Right cardiac atrium (tissue), 5 donors: ENCODE data around the gene CLTA. TPM values are rescaled to one million over a fixed set of nuclear protein-coding genes. Genes with fewer than 3 reads are reported as not detected.
"Not testable (repeated sequence)": the region's sequence is repeated elsewhere in the genome, so short reads cannot be mapped to it uniquely, and the experiment has no call there.

Experiments used
- ATAC-seq, 2 donors: fragments of 200-7000 bp; cut with Tn5 transposase; one replicate each; pipeline versions ENCODE4 v1.8.0 to v1.9.1; 2020; ENCODE audit warnings: moderate library complexity in 2 of 2, mild to moderate bottlenecking in 1 of 2
- DNase-seq, 3 donors: peaks; one replicate each; pipeline ENCODE4 v3.0.0-alpha.2; 2020
- H3K27ac ChIP-seq: one replicate; pipeline ENCODE4 v1.5.1; 2013; ENCODE audit warnings: mild to moderate bottlenecking, low read length, control low read depth, moderate library complexity
- H3K27me3 ChIP-seq: one replicate; pipeline ENCODE4 v1.6.1; 2013; ENCODE audit not compliant: control insufficient read depth, insufficient read depth
- H3K4me1 ChIP-seq: one replicate; pipeline ENCODE4 v1.6.1; 2013; ENCODE audit warnings: low read length; ENCODE audit not compliant: control insufficient read depth, insufficient read depth
- H3K4me3 ChIP-seq: one replicate; pipeline ENCODE4 v1.5.1; 2013; ENCODE audit warnings: low read length, control low read depth
- H3K9me3 ChIP-seq: one replicate; pipeline ENCODE4 v1.6.1; 2013; ENCODE audit warnings: low read length; ENCODE audit not compliant: control insufficient read depth
- WGBS: extraction: QIAGEN DNeasy Blood & Tissue Kit; methylation state at CpG from one replicate; pipeline ENCODE4 v1.1.7; 2013; 5-methylcytosine and 5-hydroxymethylcytosine counted together
- intact Hi-C, 4 donors: fragments of 100-400 bp; cut with DNase I; formaldehyde crosslinking; loops; one replicate each; pipeline versions ENCODE4 v1.11.0 to v1.14.0; 2022 to 2023
- polyA plus RNA-seq: library from polyadenylated mRNA; stranded (reverse); fragments of 200-250 nt; gene quantifications from one replicate; pipeline ENCODE4 v1.2.3, GENCODE V29; 2013
- total RNA-seq, 4 donors: library from RNA; stranded (reverse); fragmentation: NEBNext Ultra II Directional; extraction: Animal tissue kit (Norgen Biotek cat#: 25700); gene quantifications; one replicate each; pipeline ENCODE4 v1.2.1, GENCODE V29; 2021
- donor health status: healthy with polysubstance abuse.
- donor health status: DM: no; HTN: yes; CAD: no.
- donor health status: DM: no; HTN: no; CAD: no.
- donor health status: DM: no; HTN: yes; CAD: no; lungs with severe emphysema.
- donor health status: DM: yes; HTN: yes; CAD: no.

The CLTA gene
- total and polyA plus RNA-seq, 5 donors = 69.0 to 76.7 (median 74.5) TPM

- Histone ChIP-seq H3K4me3 (no peak overlapping the region), H3K9me3 (no peaks in the 10 kb centered on the region), H3K27me3 (no peaks in the 10 kb centered on the region), H3K4me1 (no peaks in the 10 kb centered on the region), H3K27ac (no peak overlapping the region)
- no peak for DNase-seq
- intact Hi-C loops = loop anchor here in 1 of 4 donors (10.0 kb wide), 1 partner anchor 65 kb away; no protein-coding TSS in a partner anchor
- no peak for ATAC-seq
- 90% methylated on average over 17 of the region's 17 CpGs for WGBS
These were observed 21.0 kb upstream of the CLTA start for GRCh38 chr9:36169708-36170107.

- Histone ChIP-seq H3K9me3 (no peaks in the 10 kb centered on the region), H3K4me1 (no peaks in the 10 kb centered on the region), H3K27me3 (no peaks in the 10 kb centered on the region), H3K27ac (no peak overlapping the region), H3K4me3 (no peak overlapping the region)
- intact Hi-C loops = no loop called here
- ATAC-seq (no peak), DNase-seq (no peak)
- WGBS = 93% methylated on average over 13 of the region's 13 CpGs
These were observed 20.2 kb upstream of the CLTA start for GRCh38 chr9:36170531-36170930.

- H3K27ac ChIP-seq = no peak overlapping the region
- H3K27me3 ChIP-seq = no peaks in the 10 kb centered on the region
- no peaks in the 10 kb centered on the region for H3K4me1 ChIP-seq
- intact Hi-C loops = no loop called here
- 100% methylated on average over 2 of the region's 2 CpGs for WGBS
- DNase-seq = no peak
- no peaks in the 10 kb centered on the region for H3K9me3 ChIP-seq
- no peak overlapping the region for H3K4me3 ChIP-seq
- no peak for ATAC-seq
These were observed 16.9 kb upstream of the CLTA start for GRCh38 chr9:36173861-36174260.

GRCh38 chr9:36174271-36174670, 16.4 kb upstream of the CLTA start:
- H3K27ac ChIP-seq = no peak overlapping the region
- intact Hi-C loops = no loop called here
- no peaks in the 10 kb centered on the region for H3K4me1 ChIP-seq
- H3K9me3 ChIP-seq = no peaks in the 10 kb centered on the region
- WGBS = 90% methylated on average over 7 of the region's 7 CpGs
- no peaks in the 10 kb centered on the region for H3K27me3 ChIP-seq
- ATAC-seq = no peak
- H3K4me3 ChIP-seq = no peak overlapping the region
- no peak for DNase-seq

- no peak for DNase-seq
- 83% methylated on average over 3 of the region's 3 CpGs for WGBS
- no peak for ATAC-seq
- no peaks in the 10 kb centered on the region for H3K27me3 ChIP-seq
- H3K27ac ChIP-seq = no peak overlapping the region
- H3K9me3 ChIP-seq = no peaks in the 10 kb centered on the region
- no peaks in the 10 kb centered on the region for H3K4me1 ChIP-seq
- no peak overlapping the region for H3K4me3 ChIP-seq
- intact Hi-C loops = no loop called here
These were observed 16.0 kb upstream of the CLTA start for GRCh38 chr9:36174731-36175130.

- ATAC-seq, H3K4me3 ChIP-seq, DNase-seq, H3K27ac ChIP-seq, H3K27me3 ChIP-seq, H3K9me3 ChIP-seq, H3K4me1 ChIP-seq, intact Hi-C loops: not testable (repeated sequence)
- 89% methylated on average over 3 of the region's 3 CpGs for WGBS
These were observed 15.5 kb upstream of the CLTA start for GRCh38 chr9:36175209-36175608.

GRCh38 chr9:36176496-36176895, 14.2 kb upstream of the CLTA start:
- intact Hi-C loops, H3K27me3 ChIP-seq, H3K9me3 ChIP-seq, ATAC-seq, H3K4me3 ChIP-seq, H3K27ac ChIP-seq, H3K4me1 ChIP-seq, DNase-seq: not testable (repeated sequence)
- 92% methylated on average over 10 of the region's 10 CpGs for WGBS

GRCh38 chr9:36177571-36177970, 13.2 kb upstream of the CLTA start:
- no peaks in the 10 kb centered on the region for H3K27me3 ChIP-seq
- no peak overlapping the region for H3K4me3 ChIP-seq
- no peak overlapping the region for H3K27ac ChIP-seq
- no peak for DNase-seq
- intact Hi-C loops = no loop called here
- 77% methylated on average over 4 of the region's 4 CpGs for WGBS
- no peaks in the 10 kb centered on the region for H3K9me3 ChIP-seq
- no peaks in the 10 kb centered on the region for H3K4me1 ChIP-seq
- no peak for ATAC-seq

GRCh38 chr9:36180243-36180642, 10.5 kb upstream of the CLTA start:
- H3K27ac ChIP-seq, H3K27me3 ChIP-seq, intact Hi-C loops, ATAC-seq, H3K4me1 ChIP-seq, H3K4me3 ChIP-seq, H3K9me3 ChIP-seq, DNase-seq: not testable (repeated sequence)
- 91% methylated on average over 6 of the region's 6 CpGs for WGBS

GRCh38 chr9:36187414-36187813, 3.3 kb upstream of the CLTA start:
- peaks cover 6% of the 10 kb centered on the region for H3K4me1 ChIP-seq
- no peak for ATAC-seq
- no peak overlapping the region for H3K27ac ChIP-seq
- H3K9me3 ChIP-seq = no peaks in the 10 kb centered on the region
- H3K4me3 ChIP-seq = no peak overlapping the region
- intact Hi-C loops = no loop called here
- no peak for DNase-seq
- H3K27me3 ChIP-seq = no peaks in the 10 kb centered on the region

- ATAC-seq (no peak), DNase-seq (no peak)
- H3K27me3 ChIP-seq = no peaks in the 10 kb centered on the region
- H3K27ac ChIP-seq = no peak overlapping the region
- WGBS = 85% methylated on average over 5 of the region's 5 CpGs
- intact Hi-C loops = no loop called here
- peaks cover 11% of the 10 kb centered on the region for H3K4me1 ChIP-seq
- no peaks in the 10 kb centered on the region for H3K9me3 ChIP-seq
- H3K4me3 ChIP-seq = no peak overlapping the region
These were observed 2.5 kb upstream of the CLTA start for GRCh38 chr9:36188212-36188611.

GRCh38 chr9:36189976-36190375, 745 bp upstream of the CLTA start:
- intact Hi-C loops = no loop called here
- Histone ChIP-seq H3K27ac (no peak overlapping the region), H3K9me3 (no peaks in the 10 kb centered on the region), H3K4me1 (peaks cover 14% of the 10 kb centered on the region), H3K4me3 (peak overlapping the region; percentile 61), H3K27me3 (no peaks in the 10 kb centered on the region)
- ATAC-seq (no peak), DNase-seq (no peak)
- WGBS = 8% methylated on average over 9 of the region's 9 CpGs
